NT2/D1 (cell line): Measurements from ENCODE around the gene ITGA3.

Source experiments
- SUZ12 ChIP-seq: IDR thresholded peaks from 2 replicates; pipeline ENCODE4 v1.6.1; 2011; ENCODE audit not compliant: insufficient read length, insufficient read depth; ENCODE audit errors: extremely low read depth
- YY1 ChIP-seq: IDR thresholded peaks from 2 replicates; pipeline ENCODE4 v1.6.1; 2011; ENCODE audit not compliant: insufficient read length, insufficient read depth

DNA sequence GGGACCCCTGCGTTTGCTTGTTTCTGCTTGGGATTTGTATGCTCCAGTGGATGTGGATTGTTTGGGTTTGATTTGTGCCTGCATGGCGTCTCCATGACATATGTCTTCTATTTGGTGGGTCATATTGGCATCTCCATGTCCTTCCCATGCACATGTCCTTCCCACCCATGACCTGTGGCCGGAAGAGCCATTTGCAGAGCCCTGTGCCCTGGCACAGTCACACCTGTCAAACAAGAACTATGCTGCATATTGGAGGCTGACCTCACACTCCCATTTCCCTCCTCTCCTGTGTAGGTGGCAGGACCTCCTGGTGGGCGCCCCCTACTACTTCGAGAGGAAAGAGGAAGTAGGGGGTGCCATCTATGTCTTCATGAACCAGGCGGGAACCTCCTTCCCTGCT, 15.8 kb downstream of the ITGA3 start:
- no peak for TF ChIP-seq YY1
- TF ChIP-seq SUZ12, result no peak
